Measurements from ENCODE around the gene TSKS.

The TSKS gene

GRCh38 chr19:49763230-49763629 is at the start of gene TSKS:
Gene TSKS, minus strand, starts transcription at chr19:49763306. Its CDS starts 59 bp downstream, at chr19:49763247.
- no peak for DNase-seq

- DNase-seq = no peak
These were observed 49.4 kb upstream of the TSKS start for GRCh38 chr19:49812452-49812996.

- no peak for DNase-seq
These were observed 48.2 kb upstream of the TSKS start for GRCh38 chr19:49811328-49811727.

- DNase-seq = no peak
These were observed 46.9 kb upstream of the TSKS start for GRCh38 chr19:49809941-49810389.

GRCh38 chr19:49809160-49809940 is 46.2 kb upstream of the TSKS start:
- peak in 1 of 2 experiments; percentile 48 for DNase-seq

- peak; percentile 93 to 98 for DNase-seq
These were observed 45.6 kb upstream of the TSKS start for GRCh38 chr19:49808711-49809159.

GRCh38 chr19:49807904-49808675 is 45.0 kb upstream of the TSKS start:
- DNase-seq = no peak

GRCh38 chr19:49807058-49807903 is 44.2 kb upstream of the TSKS start:
- no peak for DNase-seq

- DNase-seq = no peak
These were observed 43.5 kb upstream of the TSKS start for GRCh38 chr19:49806620-49806959.

GRCh38 chr19:49805822-49806619 is 42.9 kb upstream of the TSKS start:
- no peak for DNase-seq

GRCh38 chr19:49803529-49803856 is 40.4 kb upstream of the TSKS start:
- no peak for DNase-seq

GRCh38 chr19:49802836-49803528 is 39.9 kb upstream of the TSKS start:
- no peak for DNase-seq

GRCh38 chr19:49801966-49802661 is 39.0 kb upstream of the TSKS start:
- DNase-seq = peak; percentile 41 to 68

- no peak for DNase-seq
These were observed 38.3 kb upstream of the TSKS start for GRCh38 chr19:49801401-49801888.

- DNase-seq = no peak
These were observed 37.7 kb upstream of the TSKS start for GRCh38 chr19:49800771-49801170.

GRCh38 chr19:49799798-49800376 is 36.8 kb upstream of the TSKS start:
- no peak for DNase-seq

GRCh38 chr19:49799271-49799797 is 36.2 kb upstream of the TSKS start:
- no peak for DNase-seq

- no peak for DNase-seq
These were observed 35.5 kb upstream of the TSKS start for GRCh38 chr19:49798574-49798973.

GRCh38 chr19:49795615-49796014 is 32.5 kb upstream of the TSKS start:
- no peak for DNase-seq

GRCh38 chr19:49793561-49793840 is 30.4 kb upstream of the TSKS start:
- no peak for DNase-seq

All from NCI-H187 (cell line).